Esophagus squamous epithelium (tissue), 4 donors: Measurements from ENCODE around the gene SERPINC1.

Source experiments
- POLR2A ChIP-seq, 4 donors: fragments of 450-650 bp; IDR thresholded peaks; one replicate each; pipeline ENCODE4 v1.6.1; 2017; ENCODE audit warnings: antibody characterized with exemption in 4 of 4, mild to moderate bottlenecking in 4 of 4, moderate library complexity in 3 of 4
- TF ChIP-seq, protein P1 (sequence below), 6 experiments: fragments of 450-650 bp in 4 of 6; fragments of 200-600 bp in 2 of 6; sonication (generic) in 2 of 6; IDR thresholded peaks; one replicate each; pipeline ENCODE4 v1.5.1; 2016 to 2019; ENCODE audit warnings: antibody characterized with exemption in 6 of 6, mild to moderate bottlenecking in 4 of 6, moderate library complexity in 4 of 6

DNA sequence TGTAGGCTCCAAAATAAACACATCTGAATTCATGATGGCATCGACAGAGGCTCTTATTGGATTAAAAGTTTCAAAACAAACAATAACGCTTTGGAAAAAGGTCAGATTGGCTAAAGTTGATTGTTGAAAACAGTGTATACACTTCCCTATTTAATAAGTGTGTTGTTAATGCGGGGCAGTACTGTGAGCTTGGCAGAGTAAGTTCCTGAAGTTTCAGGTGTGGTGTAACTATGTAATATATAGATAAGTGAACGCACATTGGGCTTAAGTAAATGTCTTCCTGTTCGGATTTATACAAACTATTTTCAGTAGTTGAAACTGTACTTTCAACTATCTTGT is 48.1 kb downstream of the SERPINC1 start:
- TF ChIP-seq POLR2A (IDR thresholded peaks at IDR 0.05), result no peak
- TF ChIP-seq, protein P1, sequence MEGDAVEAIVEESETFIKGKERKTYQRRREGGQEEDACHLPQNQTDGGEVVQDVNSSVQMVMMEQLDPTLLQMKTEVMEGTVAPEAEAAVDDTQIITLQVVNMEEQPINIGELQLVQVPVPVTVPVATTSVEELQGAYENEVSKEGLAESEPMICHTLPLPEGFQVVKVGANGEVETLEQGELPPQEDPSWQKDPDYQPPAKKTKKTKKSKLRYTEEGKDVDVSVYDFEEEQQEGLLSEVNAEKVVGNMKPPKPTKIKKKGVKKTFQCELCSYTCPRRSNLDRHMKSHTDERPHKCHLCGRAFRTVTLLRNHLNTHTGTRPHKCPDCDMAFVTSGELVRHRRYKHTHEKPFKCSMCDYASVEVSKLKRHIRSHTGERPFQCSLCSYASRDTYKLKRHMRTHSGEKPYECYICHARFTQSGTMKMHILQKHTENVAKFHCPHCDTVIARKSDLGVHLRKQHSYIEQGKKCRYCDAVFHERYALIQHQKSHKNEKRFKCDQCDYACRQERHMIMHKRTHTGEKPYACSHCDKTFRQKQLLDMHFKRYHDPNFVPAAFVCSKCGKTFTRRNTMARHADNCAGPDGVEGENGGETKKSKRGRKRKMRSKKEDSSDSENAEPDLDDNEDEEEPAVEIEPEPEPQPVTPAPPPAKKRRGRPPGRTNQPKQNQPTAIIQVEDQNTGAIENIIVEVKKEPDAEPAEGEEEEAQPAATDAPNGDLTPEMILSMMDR (IDR thresholded peaks at IDR 0.05), result no peak
